Suprapubic skin (tissue), 4 donors: ENCODE data around the gene GHRHR.

Experiments used
- POLR2A ChIP-seq, 2 donors: fragments of 450-650 bp; IDR thresholded peaks; one replicate each; pipeline ENCODE4 v1.6.1; 2017; ENCODE audit warnings: antibody characterized with exemption in 2 of 2, mild to moderate bottlenecking in 2 of 2, moderate library complexity in 2 of 2
- POLR2AphosphoS5 ChIP-seq, 3 donors: sonication (generic); formaldehyde crosslinking; IDR thresholded peaks; one replicate each; pipeline ENCODE4 v1.6.1; 2017; ENCODE audit warnings: antibody characterized with exemption in 3 of 3
- TF ChIP-seq, protein P1 (sequence below), 2 donors: fragments of 200-600 bp in 1 of 2; fragments of 450-650 bp in 1 of 2; sonication (generic) in 1 of 2; IDR thresholded peaks; one replicate each; pipeline ENCODE4 v1.5.1; 2016 to 2019; ENCODE audit warnings: antibody characterized with exemption in 2 of 2, mild to moderate bottlenecking in 1 of 2, moderate library complexity in 1 of 2

DNA sequence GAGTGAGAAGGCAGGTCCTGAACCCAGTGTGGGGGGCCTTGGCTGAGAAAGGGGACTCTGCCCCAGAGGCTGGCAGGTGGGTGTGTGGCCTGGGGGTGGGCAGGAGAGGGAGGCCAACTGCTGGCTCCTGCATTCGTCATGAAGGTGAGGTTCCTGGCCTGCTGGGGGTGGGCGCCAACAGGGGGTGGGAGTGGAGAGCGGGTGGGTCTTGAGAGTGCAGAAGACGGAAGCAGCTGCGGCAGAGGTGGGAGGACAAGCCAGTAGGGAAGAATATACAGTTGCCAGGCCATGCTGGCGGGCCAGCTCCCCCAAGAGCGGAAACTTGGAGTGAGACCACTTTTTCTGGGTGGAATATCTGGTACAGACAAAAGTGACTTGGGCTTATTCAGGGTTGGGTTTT lies 23.4 kb downstream of the GHRHR start:
- TF ChIP-seq POLR2AphosphoS5 (IDR thresholded peaks at IDR 0.05): no peak
- TF ChIP-seq, protein P1, sequence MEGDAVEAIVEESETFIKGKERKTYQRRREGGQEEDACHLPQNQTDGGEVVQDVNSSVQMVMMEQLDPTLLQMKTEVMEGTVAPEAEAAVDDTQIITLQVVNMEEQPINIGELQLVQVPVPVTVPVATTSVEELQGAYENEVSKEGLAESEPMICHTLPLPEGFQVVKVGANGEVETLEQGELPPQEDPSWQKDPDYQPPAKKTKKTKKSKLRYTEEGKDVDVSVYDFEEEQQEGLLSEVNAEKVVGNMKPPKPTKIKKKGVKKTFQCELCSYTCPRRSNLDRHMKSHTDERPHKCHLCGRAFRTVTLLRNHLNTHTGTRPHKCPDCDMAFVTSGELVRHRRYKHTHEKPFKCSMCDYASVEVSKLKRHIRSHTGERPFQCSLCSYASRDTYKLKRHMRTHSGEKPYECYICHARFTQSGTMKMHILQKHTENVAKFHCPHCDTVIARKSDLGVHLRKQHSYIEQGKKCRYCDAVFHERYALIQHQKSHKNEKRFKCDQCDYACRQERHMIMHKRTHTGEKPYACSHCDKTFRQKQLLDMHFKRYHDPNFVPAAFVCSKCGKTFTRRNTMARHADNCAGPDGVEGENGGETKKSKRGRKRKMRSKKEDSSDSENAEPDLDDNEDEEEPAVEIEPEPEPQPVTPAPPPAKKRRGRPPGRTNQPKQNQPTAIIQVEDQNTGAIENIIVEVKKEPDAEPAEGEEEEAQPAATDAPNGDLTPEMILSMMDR (IDR thresholded peaks at IDR 0.05): no peak
- TF ChIP-seq POLR2A (IDR thresholded peaks at IDR 0.05): no peak
